ENCODE measurements around the gene ASTN2. TPM values are rescaled to one million over a fixed set of nuclear protein-coding genes. Genes with fewer than 3 reads are reported as not detected.

The ASTN2 gene
- total and polyA plus RNA-seq, 2 donors (not counting 3 experiments of a cell fraction or from before 2014, with no cell fraction given): 1.0 to 1.9 TPM

- Histone ChIP-seq H4K20me1 (replicated peaks; ENCODE audit: control insufficient read depth, extremely low read depth, insufficient read depth, low read length) (no peaks in the 10 kb centered on the region), H3K9ac (replicated peaks; ENCODE audit: extremely low read depth, insufficient read depth, low read length) (no peak overlapping the region), H2AFZ (ENCODE audit: low read depth, low read length) (no peak overlapping the region), H3K36me3 (ENCODE audit: control insufficient read depth in 2 of 2, extremely low read depth in 1 of 2, insufficient read depth in 2 of 2, low read length in 2 of 2) (no peaks in the 10 kb centered on the region), H3K9me1 (replicated peaks; ENCODE audit: control insufficient read depth, extremely low read depth, insufficient read depth, low read length) (no peaks in the 10 kb centered on the region), H3K4me1 (ENCODE audit: control insufficient read depth, extremely low read depth, insufficient read depth, low read length) (no peaks in the 10 kb centered on the region), H3K79me2 (ENCODE audit: control insufficient read depth, insufficient read depth, low read length) (no peaks in the 10 kb centered on the region), H3K9me3 (replicated peaks; ENCODE audit: control insufficient read depth, insufficient read depth, low read length) (peaks cover 12% of the 10 kb centered on the region), H3K4me2 (ENCODE audit: insufficient read depth, low read length) (no peak overlapping the region), H3K27ac (ENCODE audit: insufficient read depth, low read depth, low read length) (no peak overlapping the region), H3K27me3 (ENCODE audit: control insufficient read depth in 2 of 2, insufficient read depth in 2 of 2, low read length in 2 of 2) (no peaks in the 10 kb centered on the region), H3K4me3 (replicated peaks in 1 of 3; ENCODE audit: insufficient read depth in 1 of 3, low read depth in 1 of 3, low read length in 3 of 3) (no peak overlapping the region)
- no TSS peak for BruUV-seq (replicated peaks)
- DNase-seq (ENCODE audit: low read depth, low spot score) (no peak), FAIRE-seq (no peak)
- CTCF ChIA-PET: no interaction called here
- dilution Hi-C loops (cut with MboI; ENCODE audit: extremely low pct_ligation_motif_present, low sequenced_read_pairs): no loop called here
- intact Hi-C loops (cut with micrococcal nuclease): no loop called here
- POLR2A ChIA-PET: no interaction called here
- TF ChIP-seq FOS (IDR thresholded peaks at IDR 0.05; ENCODE audit: borderline replicate concordance, insufficient read depth, low read length): no peak
Measured at GRCh38 chr9:117104206-117104605, 310.7 kb downstream of the ASTN2 start.

GRCh38 chr9:117103438-117104110 lies 311.3 kb downstream of the ASTN2 start:
- Histone ChIP-seq H2AFZ (ENCODE audit: low read depth, low read length) (no peak overlapping the region), H3K27ac (ENCODE audit: insufficient read depth, low read depth, low read length) (no peak overlapping the region), H3K4me3 (replicated peaks in 1 of 3; ENCODE audit: insufficient read depth in 1 of 3, low read depth in 1 of 3, low read length in 3 of 3) (no peak overlapping the region), H4K20me1 (replicated peaks; ENCODE audit: control insufficient read depth, extremely low read depth, insufficient read depth, low read length) (no peaks in the 10 kb centered on the region), H3K9ac (replicated peaks; ENCODE audit: extremely low read depth, insufficient read depth, low read length) (no peak overlapping the region), H3K79me2 (ENCODE audit: control insufficient read depth, insufficient read depth, low read length) (no peaks in the 10 kb centered on the region), H3K27me3 (ENCODE audit: control insufficient read depth in 2 of 2, insufficient read depth in 2 of 2, low read length in 2 of 2) (no peaks in the 10 kb centered on the region), H3K9me3 (replicated peaks; ENCODE audit: control insufficient read depth, insufficient read depth, low read length) (peaks cover 14% of the 10 kb centered on the region), H3K4me2 (ENCODE audit: insufficient read depth, low read length) (no peak overlapping the region), H3K9me1 (replicated peaks; ENCODE audit: control insufficient read depth, extremely low read depth, insufficient read depth, low read length) (no peaks in the 10 kb centered on the region), H3K4me1 (ENCODE audit: control insufficient read depth, extremely low read depth, insufficient read depth, low read length) (no peaks in the 10 kb centered on the region), H3K36me3 (ENCODE audit: control insufficient read depth in 2 of 2, extremely low read depth in 1 of 2, insufficient read depth in 2 of 2, low read length in 2 of 2) (no peaks in the 10 kb centered on the region)
- intact Hi-C loops (cut with micrococcal nuclease) (no loop called here), dilution Hi-C loops (cut with MboI; ENCODE audit: extremely low pct_ligation_motif_present, low sequenced_read_pairs) (no loop called here)
- TF ChIP-seq GATA2 (IDR thresholded peaks at IDR 0.05; ENCODE audit: insufficient read depth, insufficient read length, low read depth, low read length) (no peak), MYC (IDR thresholded peaks at IDR 0.05; ENCODE audit: low read depth, low read length) (no peak), EZH2 (IDR thresholded peaks at IDR 0.05; ENCODE audit: borderline replicate concordance, low read depth, low read length, severe bottlenecking) (no peak), POLR2A (IDR thresholded peaks at IDR 0.05; ENCODE audit: low read depth, low read length) (no peak), MAX (IDR thresholded peaks at IDR 0.05; ENCODE audit: insufficient read depth, insufficient read length) (no peak), CTCF (IDR thresholded peaks at IDR 0.05; ENCODE audit: extremely low read depth in 1 of 2, insufficient read depth in 1 of 2, low read depth in 1 of 2, low read length in 2 of 2) (no peak), POLR2AphosphoS5 (IDR thresholded peaks at IDR 0.05; ENCODE audit: insufficient read depth, low read depth, low read length) (no peak), JUN (IDR thresholded peaks at IDR 0.05; ENCODE audit: borderline replicate concordance, insufficient read depth, insufficient read length, low read depth) (no peak), FOS (IDR thresholded peaks at IDR 0.05; ENCODE audit: borderline replicate concordance, insufficient read depth, low read length) (no peak)
- FAIRE-seq: no peak
- ChIA-PET POLR2A (no interaction called here), CTCF (no interaction called here)
- no peak for DNase-seq (ENCODE audit: low read depth, low spot score)
- BruUV-seq (replicated peaks): no TSS peak

All from endothelial cell of umbilical vein (primary cell).